Panc1 (cell line): ENCODE measurements around the gene PHOX2A. TPM values are rescaled to one million over a fixed set of nuclear protein-coding genes. Genes with fewer than 3 reads are reported as not detected.

ENCODE experiments used
- ATAC-seq: fragments of 200-7000 bp; cut with Tn5 transposase; 2 replicates; pipeline ENCODE4 v1.9.1; 2020; ENCODE audit warnings: mild to moderate bottlenecking, moderate library complexity
- BruUV-seq: library from RNA; stranded (reverse); fragments of 400-500 nt; replicated peaks from 2 replicates; lab custom pipeline; 2021; lab: Mats Ljungman, UMichigan
- CTCF ChIA-PET: fragments of 300-600 bp; sonication (Branson Sonifier 250); formaldehyde crosslinking; loops from one replicate; lab custom pipeline; 2022; ENCODE audit warnings: antibody characterized with exemption; lab: Charles Lee
- POLR2A ChIA-PET: fragments of 300-600 bp; sonication (Branson Sonifier 250); formaldehyde crosslinking; loops from one replicate; lab custom pipeline; 2022; ENCODE audit warnings: antibody characterized with exemption; lab: Charles Lee
- DNase-seq: peaks from one replicate; pipeline ENCODE4 v3.0.0-alpha.2; 2010; ENCODE audit warnings: low read depth, low spot score
- H3K27ac ChIP-seq: 2 replicates; pipeline ENCODE4 v1.5.1; 2011; ENCODE audit warnings: mild to moderate bottlenecking, low read length, inconsistent platforms
- H3K27me3 ChIP-seq: fragments of 200-500 bp; sonication (Bioruptor generic); 2 replicates; pipeline ENCODE4 v1.6.0; 2014; ENCODE audit warnings: low read length, inconsistent platforms; ENCODE audit not compliant: control insufficient read depth, insufficient read depth
- H3K36me3 ChIP-seq: fragments of 200-500 bp; sonication (Bioruptor generic); 2 replicates; pipeline ENCODE4 v1.5.1; 2014; ENCODE audit warnings: inconsistent platforms, mild to moderate bottlenecking, low read length, moderate library complexity; ENCODE audit not compliant: control insufficient read depth, insufficient read depth
- H3K4me1 ChIP-seq: 2 replicates; pipeline ENCODE4 v1.5.1; 2011; ENCODE audit warnings: inconsistent platforms, mild to moderate bottlenecking, low read length, moderate library complexity; ENCODE audit not compliant: control insufficient read depth, insufficient read depth
- H3K4me3 ChIP-seq, 2 experiments: 2 replicates each; pipeline ENCODE4 v1.5.1; 2011 to 2012; ENCODE audit warnings: low read depth in 2 of 2, low read length in 2 of 2, mild to moderate bottlenecking in 2 of 2, inconsistent platforms in 1 of 2, moderate library complexity in 1 of 2
- H3K9me3 ChIP-seq: fragments of 200-500 bp; sonication (Bioruptor generic); 2 replicates; pipeline ENCODE4 v1.5.1; 2014; ENCODE audit warnings: low read depth, mild to moderate bottlenecking, inconsistent platforms, low read length, moderate library complexity; ENCODE audit not compliant: control insufficient read depth, insufficient read depth
- POLR2AphosphoS5 ChIP-seq: IDR thresholded peaks from 2 replicates; pipeline ENCODE4 v1.6.1; 2012; ENCODE audit warnings: mild to moderate bottlenecking, low read depth, low read length, moderate library complexity
- SIN3A ChIP-seq: IDR thresholded peaks from 2 replicates; pipeline ENCODE4 v1.6.1; 2012; ENCODE audit warnings: low read depth, mild to moderate bottlenecking, low read length, moderate library complexity, borderline replicate concordance; ENCODE audit not compliant: insufficient read depth
- TCF7L2 ChIP-seq: IDR thresholded peaks from 2 replicates; pipeline ENCODE4 v1.6.1; 2011; ENCODE audit warnings: mild to moderate bottlenecking, low read depth, low read length, inconsistent platforms
- in situ Hi-C: cut with HindIII; loops from 2 replicates; pipeline ENCODE4 v1.10.0; 2016; ENCODE audit warnings: low sequenced_read_pairs, low pct_unique_long_range_greater_than_20kb
- intact Hi-C: fragments of 100-400 bp; cut with micrococcal nuclease; formaldehyde crosslinking; loops from one replicate; pipeline ENCODE4 v1.10.0; 2022; ENCODE audit not compliant: unreplicated experiment
- total RNA-seq: library from RNA; stranded (reverse); gene quantifications from one replicate; pipeline ENCODE4 v1.2.1, GENCODE V29; 2021; ENCODE audit not compliant: unreplicated experiment
- TF ChIP-seq, protein P1 (sequence below): fragments of 450-650 bp; IDR thresholded peaks from 2 replicates; pipeline ENCODE4 v1.5.1; 2017; ENCODE audit warnings: mild to moderate bottlenecking
- TF ChIP-seq, protein P2 (sequence below), 2 experiments: IDR thresholded peaks; 2 replicates each; pipeline ENCODE4 v1.6.1; 2011 to 2012; ENCODE audit warnings: low read depth in 2 of 2, control low read depth in 1 of 2, low read length in 1 of 2, mild to moderate bottlenecking in 1 of 2, moderate library complexity in 1 of 2; ENCODE audit not compliant: insufficient read depth in 1 of 2

The PHOX2A gene
- total RNA-seq, 1 experiment from 2014 or later, result not detected

DNA sequence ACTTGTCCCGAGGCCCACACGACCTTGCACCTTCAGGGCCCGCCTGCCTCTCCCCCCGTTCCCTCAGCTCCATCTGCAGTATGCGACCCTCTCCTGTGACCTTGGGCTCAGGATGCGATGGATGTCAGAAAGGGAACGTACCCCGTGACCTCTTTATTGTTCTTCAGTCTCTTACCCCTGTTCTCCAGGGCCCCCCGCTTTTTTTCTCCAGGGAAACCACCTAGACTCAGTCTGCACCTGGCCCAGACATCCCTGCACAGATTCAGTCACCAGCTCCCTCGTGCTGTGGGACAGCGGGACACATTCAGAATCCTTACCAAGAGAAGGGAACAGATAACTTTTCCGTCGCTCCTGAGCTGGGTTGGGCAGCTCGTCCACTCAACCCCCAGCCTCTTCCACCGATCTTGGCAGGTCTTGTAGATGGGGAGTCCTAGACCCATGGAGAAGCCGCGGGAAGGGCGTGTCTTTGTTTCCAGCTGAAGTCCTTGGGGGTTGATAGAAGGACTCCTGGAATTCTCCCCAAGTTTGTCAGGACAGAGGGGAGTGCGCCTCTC is 1.4 kb upstream of the PHOX2A start:
- Histone ChIP-seq H3K9me3 (no peaks in the 10 kb centered on the region), H3K36me3 (no peaks in the 10 kb centered on the region), H3K4me1 (no peaks in the 10 kb centered on the region), H3K27me3 (0 out of 2 replicates have a peak, but pooled peaks cover 4% of the 10 kb centered on the region), H3K4me3 (no peak overlapping the region), H3K27ac (no peak overlapping the region)
- CTCF ChIA-PET, result no interaction called here
- intact Hi-C loops (no loop called here), in situ Hi-C loops (no loop called here)
- TF ChIP-seq, protein P1, sequence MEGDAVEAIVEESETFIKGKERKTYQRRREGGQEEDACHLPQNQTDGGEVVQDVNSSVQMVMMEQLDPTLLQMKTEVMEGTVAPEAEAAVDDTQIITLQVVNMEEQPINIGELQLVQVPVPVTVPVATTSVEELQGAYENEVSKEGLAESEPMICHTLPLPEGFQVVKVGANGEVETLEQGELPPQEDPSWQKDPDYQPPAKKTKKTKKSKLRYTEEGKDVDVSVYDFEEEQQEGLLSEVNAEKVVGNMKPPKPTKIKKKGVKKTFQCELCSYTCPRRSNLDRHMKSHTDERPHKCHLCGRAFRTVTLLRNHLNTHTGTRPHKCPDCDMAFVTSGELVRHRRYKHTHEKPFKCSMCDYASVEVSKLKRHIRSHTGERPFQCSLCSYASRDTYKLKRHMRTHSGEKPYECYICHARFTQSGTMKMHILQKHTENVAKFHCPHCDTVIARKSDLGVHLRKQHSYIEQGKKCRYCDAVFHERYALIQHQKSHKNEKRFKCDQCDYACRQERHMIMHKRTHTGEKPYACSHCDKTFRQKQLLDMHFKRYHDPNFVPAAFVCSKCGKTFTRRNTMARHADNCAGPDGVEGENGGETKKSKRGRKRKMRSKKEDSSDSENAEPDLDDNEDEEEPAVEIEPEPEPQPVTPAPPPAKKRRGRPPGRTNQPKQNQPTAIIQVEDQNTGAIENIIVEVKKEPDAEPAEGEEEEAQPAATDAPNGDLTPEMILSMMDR, result no peak
- TF ChIP-seq POLR2AphosphoS5, result no peak
- no peak for TF ChIP-seq TCF7L2
- no peak for TF ChIP-seq SIN3A
- TF ChIP-seq, protein P2, sequence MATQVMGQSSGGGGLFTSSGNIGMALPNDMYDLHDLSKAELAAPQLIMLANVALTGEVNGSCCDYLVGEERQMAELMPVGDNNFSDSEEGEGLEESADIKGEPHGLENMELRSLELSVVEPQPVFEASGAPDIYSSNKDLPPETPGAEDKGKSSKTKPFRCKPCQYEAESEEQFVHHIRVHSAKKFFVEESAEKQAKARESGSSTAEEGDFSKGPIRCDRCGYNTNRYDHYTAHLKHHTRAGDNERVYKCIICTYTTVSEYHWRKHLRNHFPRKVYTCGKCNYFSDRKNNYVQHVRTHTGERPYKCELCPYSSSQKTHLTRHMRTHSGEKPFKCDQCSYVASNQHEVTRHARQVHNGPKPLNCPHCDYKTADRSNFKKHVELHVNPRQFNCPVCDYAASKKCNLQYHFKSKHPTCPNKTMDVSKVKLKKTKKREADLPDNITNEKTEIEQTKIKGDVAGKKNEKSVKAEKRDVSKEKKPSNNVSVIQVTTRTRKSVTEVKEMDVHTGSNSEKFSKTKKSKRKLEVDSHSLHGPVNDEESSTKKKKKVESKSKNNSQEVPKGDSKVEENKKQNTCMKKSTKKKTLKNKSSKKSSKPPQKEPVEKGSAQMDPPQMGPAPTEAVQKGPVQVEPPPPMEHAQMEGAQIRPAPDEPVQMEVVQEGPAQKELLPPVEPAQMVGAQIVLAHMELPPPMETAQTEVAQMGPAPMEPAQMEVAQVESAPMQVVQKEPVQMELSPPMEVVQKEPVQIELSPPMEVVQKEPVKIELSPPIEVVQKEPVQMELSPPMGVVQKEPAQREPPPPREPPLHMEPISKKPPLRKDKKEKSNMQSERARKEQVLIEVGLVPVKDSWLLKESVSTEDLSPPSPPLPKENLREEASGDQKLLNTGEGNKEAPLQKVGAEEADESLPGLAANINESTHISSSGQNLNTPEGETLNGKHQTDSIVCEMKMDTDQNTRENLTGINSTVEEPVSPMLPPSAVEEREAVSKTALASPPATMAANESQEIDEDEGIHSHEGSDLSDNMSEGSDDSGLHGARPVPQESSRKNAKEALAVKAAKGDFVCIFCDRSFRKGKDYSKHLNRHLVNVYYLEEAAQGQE (IDR thresholded peaks at IDR 0.05; ENCODE audit: insufficient read depth in 1 of 2, low read depth in 2 of 2, low read length in 1 of 2), result no peak
- no peak for ATAC-seq
- no peak for DNase-seq
- no TSS peak for BruUV-seq
- POLR2A ChIA-PET, result no interaction called here

DNA sequence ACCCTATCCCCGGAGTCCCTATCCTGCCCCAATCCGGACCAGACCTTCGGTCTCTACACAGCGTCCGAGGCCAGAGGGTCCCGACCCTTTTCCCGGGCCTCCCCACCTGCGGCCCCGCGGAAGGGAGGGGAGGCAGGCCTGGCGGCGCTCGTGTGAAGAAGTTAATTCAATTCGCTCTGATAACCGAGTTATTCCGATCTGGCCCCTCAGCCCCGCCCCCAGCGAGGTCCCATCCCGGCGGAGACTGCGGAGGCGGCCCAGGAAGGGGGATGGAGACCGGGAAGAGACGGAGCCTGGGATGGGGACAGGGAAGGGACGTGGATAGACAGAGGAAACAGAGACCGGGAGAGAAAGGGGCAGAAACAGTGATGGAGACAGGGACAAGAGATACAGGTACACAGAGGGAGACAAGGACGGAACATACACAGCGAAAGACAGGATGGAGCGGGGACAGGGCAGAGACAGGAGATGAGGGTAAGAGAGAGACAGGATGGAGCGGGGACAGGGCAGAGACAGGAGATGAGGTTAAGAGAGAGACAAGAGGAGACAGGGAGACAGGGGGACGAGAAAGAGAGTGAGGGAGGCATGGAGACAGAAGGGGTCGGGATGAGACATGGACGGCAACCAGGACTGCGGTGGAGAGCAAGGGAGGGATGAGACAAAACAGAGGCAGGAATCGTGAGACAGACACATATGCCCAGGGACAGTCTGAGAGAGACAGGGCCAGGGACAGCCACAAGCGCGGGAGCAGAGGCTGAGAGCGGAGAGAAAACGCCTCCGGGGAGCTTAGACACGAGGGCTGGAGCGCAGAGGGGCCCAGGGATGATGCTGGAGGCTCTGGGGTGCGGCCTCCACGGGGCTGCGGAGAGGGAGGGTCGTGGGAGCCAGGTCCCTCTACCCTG is 636 bp upstream of the PHOX2A start:
- ChIA-PET POLR2A (no interaction called here), CTCF (no interaction called here)
- TF ChIP-seq, protein P1, result no peak
- no peak for TF ChIP-seq SIN3A
- TF ChIP-seq POLR2AphosphoS5, result no peak
- TF ChIP-seq, protein P2 (IDR thresholded peaks at IDR 0.05; ENCODE audit: insufficient read depth in 1 of 2, low read depth in 2 of 2, low read length in 1 of 2), result no peak
- TF ChIP-seq TCF7L2, result no peak
- ATAC-seq (peak; percentile 34; the same call in 1 of the 2 replicates), DNase-seq (no peak)
- Histone ChIP-seq H3K27me3 (0 out of 2 replicates have a peak, but pooled peaks cover 4% of the 10 kb centered on the region), H3K4me1 (peaks cover under 1% of the 10 kb centered on the region; the same call in 1 of the 2 replicates), H3K4me3 (peak overlapping the region in 1 of 2 experiments; percentile 17; a peak in 1 of 4 replicates), H3K9me3 (no peaks in the 10 kb centered on the region), H3K27ac (no peak overlapping the region), H3K36me3 (no peaks in the 10 kb centered on the region)
- in situ Hi-C loops (no loop called here), intact Hi-C loops (no loop called here)
- no TSS peak for BruUV-seq
